Measurements from ENCODE around the gene CADM3.

CADM3 gene

DNA sequence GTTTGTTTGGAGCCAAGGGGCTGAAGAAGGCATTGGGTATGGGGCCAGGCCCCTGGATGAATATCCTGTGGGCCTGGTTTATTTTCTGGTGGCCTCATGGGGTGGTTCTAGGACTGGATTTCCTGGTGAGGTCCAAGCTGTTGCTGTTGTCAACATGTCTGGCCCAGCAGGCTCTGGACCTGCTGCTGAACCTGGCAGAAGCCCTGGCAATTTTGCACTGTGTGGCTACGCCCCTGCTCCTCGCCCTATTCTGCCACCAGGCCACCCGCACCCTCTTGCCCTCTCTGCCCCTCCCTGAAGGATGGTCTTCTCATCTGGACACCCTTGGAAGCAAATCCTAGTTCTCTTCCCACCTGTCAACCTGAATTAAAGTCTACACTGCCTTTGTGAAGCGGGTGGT is 34.7 kb downstream of the CADM3 start:
- DNase-seq (ENCODE audit: low read depth in 4 of 4, low spot score in 1 of 4), result no peak

DNA sequence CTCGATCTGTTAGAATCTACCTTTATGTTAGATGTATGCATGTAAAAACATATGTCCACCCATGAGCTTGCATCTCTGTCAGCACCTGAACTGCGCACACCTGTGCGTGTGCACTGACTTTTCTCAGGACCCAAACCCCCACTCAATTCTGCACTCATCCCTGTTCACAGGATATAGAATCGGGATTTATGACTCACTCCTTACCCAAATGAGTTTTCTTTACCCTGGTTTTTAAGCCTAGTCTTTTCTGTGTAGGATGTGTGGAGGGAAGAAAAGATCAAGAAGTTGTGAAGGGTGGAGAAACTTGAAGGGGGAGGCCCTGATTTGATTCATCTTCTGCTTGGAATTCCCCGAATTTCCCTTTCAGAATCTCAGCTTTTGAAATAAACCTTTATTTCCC is 35.7 kb downstream of the CADM3 start:
- DNase-seq (ENCODE audit: low read depth in 4 of 4, low spot score in 1 of 4), result no peak

DNA sequence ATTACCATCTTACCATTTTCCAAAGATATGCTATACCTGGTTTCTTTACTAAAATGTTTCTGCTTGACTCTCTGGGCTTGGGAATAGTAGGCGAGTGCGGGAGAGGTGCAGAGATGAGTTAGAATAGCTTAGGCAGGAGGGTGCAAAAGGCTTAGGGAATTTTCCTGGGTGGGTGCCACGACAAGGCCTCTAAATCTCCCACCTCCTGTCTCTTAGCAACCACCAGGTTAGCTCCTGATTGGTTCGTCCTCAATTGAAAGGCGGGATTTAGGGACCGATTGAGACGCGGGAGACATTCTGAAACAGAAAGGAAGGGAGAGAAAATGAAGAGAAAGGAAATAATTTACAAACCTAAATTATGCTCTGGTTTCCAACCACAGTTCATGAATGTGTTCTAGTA is 36.4 kb downstream of the CADM3 start:
- DNase-seq (ENCODE audit: low read depth in 4 of 4, low spot score in 1 of 4), result no peak

DNA sequence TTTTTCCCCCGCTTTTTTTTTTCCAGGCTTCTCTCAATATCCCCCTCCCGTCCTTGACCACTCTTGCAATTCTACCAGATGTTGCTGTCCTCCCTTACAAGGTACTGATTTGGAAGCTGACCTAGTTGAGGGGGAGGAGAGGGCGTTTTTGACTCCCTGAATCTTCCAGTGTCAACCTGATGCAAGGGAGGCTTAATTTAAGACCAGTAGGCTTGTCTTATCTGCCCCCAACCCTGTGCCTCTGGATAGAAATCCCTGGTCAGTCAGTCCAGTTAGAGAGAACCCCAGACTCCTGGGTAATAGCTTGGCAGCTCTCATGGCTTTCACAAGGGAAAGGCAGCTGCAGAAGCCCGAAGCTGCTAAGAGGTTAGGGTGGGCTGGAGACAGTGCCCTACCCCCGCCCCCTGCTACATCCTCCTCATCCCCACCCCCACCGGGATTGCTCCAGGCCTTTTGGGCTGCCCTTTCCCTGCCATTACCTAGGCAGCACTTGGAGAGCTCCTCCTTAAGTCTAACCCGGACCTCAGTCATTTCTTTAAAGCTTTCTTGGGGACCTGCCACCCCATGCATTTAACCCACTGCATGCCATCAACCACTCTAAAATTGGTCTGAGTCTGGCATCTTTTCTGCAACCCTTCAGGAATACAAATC is 36.9 kb downstream of the CADM3 start:
- no peak for DNase-seq (ENCODE audit: low read depth in 4 of 4, low spot score in 1 of 4)

DNA sequence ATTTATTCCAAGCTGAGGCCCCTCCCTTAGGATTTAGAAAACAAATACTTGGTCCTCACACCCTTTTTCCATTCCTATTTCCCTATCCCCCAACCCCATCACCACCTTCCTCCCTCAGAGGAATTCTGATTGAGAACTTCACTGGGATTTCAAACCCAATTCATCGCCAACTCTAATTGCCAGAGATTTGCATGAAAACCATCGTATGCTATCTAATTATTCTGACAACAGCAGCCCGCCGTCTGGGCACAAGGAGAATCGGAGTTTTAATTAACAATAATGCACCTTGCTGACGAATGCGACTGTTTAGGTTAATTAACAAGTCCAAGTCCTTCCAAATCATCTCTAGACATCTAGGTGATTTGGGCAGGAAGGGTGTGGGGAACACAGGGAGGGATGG is 37.6 kb downstream of the CADM3 start:
- DNase-seq (ENCODE audit: low read depth in 4 of 4, low spot score in 1 of 4), result no peak

DNA sequence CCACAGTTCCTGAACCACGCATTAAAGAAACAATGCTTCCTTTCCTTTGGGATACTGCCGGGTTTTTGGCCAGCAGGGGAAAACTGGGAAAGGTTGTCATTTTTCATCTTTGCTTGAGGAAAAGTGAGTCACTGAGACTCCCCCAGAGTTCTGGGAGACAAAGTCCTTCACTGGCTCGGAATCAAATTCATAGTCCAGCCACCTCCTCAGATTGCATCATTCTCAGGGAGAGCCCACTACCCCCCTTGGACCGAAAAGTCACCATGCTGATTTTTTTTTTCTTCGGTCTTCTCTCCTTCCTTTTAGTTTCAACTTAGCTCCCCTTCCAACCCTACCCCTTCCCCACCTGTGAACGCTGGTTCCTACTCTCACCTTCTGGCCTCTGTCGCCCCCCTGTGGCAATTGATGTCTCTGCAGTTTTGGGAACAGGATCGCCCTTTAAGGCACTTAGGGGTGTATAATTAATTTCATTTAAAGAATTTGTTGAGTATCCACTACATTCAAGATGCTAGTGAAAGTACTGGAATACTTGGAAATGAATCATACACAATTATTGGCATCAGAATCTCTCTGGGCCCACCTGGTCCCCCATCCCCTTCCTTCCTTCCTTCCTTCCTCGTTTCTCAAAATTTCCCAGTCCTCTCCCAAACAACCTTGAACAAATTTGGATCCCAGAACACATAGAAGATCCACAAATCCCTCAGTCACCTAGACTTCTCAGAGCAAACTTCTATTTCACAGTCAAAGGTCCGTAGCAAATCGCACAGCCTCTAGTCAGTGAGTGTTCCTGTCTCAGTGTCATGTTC is 40.1 kb downstream of the CADM3 start:
- peak; percentile 17 to 38 (median 30) for DNase-seq (ENCODE audit: low read depth in 4 of 4, low spot score in 1 of 4)

DNA sequence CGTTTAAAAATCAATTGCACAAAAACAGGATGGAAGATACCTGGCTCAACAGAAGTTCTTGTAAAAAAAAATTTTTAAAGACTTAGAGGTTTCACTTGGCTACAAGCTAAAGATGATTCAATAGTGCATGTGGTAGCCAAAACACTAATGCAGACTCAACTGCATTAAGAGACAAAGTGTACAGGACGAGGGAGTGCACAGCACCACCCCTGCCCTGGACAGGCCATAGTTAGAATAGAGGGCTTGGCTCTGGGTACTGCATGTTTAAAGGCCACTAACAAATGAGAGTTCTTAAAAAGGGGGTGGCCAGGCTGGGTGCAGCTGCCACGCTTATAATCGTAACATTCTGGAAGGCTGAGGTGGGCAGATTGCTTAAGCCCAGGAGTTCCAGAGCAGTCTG is 41.2 kb downstream of the CADM3 start:
- no peak for DNase-seq (ENCODE audit: low read depth in 4 of 4, low spot score in 1 of 4)

DNA sequence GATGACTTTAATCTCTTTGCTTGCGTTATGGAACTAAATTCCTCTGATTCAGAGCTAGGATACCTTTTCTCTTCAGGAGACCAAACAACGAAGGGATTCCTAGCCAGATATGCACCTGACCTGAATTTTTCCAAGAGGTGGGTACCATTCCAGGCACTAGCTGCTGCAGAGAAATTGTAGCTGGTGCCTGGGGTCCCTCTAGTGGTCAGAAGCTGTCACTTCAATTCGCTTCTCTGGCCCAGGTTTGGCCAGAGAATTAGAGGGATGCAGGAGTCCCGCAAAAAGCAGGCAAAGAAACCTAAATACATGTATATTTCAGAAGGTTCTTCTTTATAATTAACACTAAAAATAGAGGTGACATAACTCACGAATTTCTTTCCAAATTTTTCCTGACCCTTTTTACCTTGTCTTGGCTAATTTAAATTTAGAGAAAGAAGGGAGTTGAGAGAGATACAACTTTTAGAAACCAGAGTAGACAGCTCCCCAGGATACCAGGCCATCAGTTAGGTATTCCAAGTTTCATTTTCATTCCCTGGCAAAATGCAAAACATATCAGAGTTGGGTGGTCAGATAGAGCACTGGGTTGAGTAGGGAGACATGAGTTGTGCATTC is 42.8 kb downstream of the CADM3 start:
- DNase-seq (ENCODE audit: low read depth in 4 of 4, low spot score in 1 of 4), result peak in 2 of 4 experiments; percentile 17 to 31

DNA sequence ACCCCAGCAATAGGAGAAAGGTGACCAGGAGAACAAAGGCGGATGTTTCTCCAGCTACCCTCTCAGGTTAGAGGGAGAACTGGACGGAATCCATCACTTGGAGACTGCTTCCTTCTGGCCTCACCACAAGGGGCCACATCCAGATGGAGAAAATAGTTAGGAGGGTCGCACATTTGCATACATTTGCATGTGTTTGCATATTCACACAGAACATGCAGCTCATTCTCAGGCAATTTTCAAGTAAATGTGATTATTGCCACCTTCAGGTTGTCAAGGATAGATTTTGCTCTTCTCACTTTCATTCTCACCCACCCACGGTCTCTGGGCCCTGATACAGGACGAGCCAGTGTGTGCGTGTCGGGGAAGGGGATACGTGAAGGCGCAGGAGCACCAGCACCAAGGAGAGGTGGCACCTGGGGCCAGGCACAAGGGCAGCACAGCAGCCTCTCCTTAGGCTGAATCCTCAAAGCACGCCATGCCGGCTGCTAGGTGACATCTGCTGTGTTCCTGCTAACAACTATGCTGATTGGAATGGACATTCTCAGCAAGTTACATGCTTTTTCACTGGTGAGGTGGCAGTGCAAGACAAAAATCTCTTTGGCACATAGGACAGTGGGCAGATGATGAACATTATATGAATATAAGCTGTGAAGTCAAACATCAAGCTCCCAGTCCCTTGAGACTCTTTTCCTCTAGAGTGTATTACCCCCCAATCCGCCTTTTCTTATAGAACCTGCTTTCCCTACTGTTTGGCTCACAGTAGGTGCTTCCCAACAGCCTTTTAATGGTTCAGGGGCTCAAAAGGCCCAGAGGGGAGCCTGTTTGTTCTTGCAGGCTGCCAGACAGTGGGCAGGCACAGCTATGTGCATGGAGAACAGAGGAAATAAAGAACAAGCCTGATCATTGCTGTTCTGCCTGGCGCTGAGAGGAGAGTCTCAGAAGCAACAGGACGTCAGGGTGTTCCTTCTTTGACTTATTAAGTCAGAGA is 47.5 kb downstream of the CADM3 start:
- DNase-seq (ENCODE audit: low read depth in 4 of 4, low spot score in 1 of 4), result no peak

DNA sequence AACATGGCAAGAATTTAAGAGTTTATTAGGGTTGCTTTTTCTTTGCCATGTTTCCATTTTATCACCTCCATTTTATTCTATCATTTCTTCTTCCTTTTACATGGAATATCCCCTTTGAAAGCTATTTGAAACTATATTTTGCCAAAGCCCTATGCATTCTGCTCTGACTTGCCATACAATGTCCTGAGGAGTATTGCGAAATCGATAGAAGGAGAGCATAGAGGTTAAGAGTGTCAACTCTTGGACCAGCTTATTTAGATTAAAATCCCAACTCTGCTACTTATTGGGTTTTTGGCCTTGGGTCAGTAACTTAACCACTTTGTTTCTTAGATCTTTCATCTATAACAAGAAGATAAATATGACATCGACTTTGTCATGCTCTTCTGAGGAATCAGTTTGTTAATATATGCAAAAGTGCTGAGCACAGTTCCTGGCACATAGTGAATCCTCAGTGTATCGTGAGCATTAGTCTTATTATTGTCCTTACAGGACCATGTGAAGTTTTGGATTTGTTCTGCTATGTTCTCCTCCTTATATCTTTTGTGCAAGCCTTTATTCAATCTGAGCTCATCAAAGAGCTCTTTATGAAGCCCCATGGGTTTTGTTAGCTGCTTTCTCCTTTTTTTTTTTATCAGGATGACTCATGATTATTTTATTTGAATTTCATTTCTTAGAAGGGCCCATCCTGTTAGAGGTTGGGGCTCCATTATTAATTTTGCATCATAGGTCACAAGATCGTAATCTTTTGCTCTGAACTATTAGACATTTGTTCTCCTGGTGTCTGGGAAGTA is 50.9 kb downstream of the CADM3 start:
- no peak for DNase-seq (ENCODE audit: low read depth in 4 of 4, low spot score in 1 of 4)

DNA sequence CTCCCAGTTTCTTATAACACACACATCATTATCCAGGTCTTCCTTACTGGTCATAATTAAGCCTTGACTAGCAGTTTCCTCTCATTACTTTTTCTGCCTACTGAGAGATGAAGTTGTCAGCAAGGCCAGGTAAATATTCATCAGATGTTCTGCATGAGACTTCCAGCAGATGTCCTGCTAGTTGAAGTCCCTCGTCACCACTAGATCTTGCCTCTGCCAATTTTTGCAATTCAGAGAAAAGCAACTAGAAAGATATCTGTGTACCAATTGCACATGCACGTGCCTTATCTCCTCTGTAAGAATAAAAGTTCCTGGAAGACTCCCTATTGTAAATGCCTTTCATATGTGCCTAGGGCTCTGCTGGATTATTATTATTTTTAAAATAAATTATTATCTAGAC is 51.6 kb downstream of the CADM3 start:
- DNase-seq (ENCODE audit: low read depth in 4 of 4, low spot score in 1 of 4), result no peak

DNA sequence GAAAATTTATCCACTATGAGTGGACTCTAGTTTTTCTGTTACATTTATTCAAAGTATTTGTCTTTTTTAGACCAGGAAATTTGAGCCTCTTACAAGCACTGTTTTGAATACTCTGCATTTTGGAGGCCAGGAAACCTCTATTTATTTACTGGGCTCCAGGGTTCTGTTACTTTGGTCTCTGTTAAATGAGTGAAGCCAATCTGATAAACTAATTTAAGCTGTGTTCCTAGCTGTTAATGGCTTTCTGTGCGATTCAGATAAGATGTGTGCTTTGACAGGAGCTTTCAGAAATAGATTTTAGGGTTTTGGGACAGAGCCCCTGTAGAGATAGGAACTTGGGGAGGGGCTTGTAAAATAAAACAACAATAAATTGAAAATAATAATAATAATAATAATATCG is 57.1 kb downstream of the CADM3 start:
- DNase-seq (ENCODE audit: low read depth in 4 of 4, low spot score in 1 of 4), result no peak

DNA sequence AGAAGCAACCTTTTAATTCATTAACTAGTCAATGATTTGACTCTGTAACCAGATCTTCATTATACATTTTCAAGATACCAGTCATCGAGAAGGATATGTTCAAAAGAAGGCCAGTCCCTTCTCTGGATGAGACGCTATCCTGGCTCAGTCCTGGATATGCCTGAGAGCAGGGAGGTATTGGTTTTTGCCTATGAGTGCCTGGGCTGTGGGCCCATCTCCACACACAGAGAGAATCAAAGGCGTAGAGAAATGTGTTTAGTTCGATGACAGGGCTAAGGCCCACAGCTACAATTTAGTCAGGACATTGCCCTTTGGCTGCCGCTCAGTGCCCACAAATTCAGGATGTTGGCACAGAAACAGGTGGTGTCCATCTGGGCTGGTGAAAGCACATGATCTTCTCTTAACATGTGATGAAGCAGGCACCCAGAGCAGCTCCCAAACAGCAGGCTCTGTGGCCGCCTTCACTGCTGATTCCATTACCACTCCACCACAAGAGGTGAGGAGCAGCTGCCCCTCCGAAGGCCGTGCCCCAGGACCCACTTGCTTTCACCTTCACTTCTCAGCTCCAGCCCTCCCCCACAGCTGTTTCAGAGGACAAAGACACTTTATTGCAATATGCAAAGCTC is 58.0 kb downstream of the CADM3 start:
- DNase-seq (ENCODE audit: low read depth in 4 of 4, low spot score in 1 of 4), result no peak

DNA sequence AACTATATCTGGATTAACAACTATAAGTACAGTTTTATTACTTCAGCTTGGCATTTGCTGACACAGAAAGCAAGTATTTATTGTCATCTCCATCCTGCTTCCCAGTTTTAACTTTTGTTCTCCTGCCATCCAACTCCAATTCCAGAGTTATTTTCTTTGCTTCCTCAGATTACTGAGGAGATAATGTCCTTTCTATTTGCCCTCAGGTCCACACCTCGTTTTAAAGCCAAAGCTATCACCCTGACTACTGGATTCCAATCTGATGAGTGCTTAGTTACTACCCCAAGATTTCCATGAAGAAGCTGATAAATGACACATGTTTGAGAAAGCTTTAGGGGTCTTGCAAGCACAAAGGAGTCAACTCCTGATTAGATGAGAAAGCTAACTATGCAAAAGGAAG is 58.5 kb downstream of the CADM3 start:
- no peak for DNase-seq (ENCODE audit: low read depth in 4 of 4, low spot score in 1 of 4)

DNA sequence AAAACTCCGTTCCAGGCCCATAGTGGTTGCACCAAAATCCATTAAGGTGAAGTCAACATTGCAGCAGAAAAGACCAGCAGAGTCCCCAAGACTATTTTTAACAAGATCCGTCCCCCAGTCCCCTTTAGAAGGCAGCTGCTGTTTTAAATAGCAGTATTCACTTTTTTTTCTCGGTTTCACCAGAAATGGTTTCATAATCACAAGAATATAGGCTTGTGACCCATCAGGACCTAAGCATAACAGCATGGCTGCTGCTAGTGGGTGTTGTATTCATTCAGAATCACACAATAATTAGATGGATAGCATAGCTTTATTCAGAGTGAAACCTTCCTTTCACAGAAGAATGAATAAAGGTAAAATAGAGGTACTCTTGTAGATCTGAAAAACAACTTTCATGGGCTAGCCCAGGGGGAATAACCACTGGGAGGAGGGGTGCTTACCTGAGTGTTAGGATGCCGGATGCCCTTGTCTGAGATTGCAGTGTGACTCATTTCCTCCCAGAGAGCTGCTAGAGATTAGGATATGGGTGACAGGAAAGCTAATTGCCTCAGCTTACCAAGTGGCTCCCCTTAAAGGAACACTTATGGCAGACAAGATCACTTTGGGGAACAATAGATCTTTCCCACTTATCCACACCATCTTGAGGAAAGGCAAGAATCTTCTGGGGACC is 68.3 kb downstream of the CADM3 start:
- DNase-seq (ENCODE audit: low read depth in 4 of 4, low spot score in 1 of 4), result no peak

DNA sequence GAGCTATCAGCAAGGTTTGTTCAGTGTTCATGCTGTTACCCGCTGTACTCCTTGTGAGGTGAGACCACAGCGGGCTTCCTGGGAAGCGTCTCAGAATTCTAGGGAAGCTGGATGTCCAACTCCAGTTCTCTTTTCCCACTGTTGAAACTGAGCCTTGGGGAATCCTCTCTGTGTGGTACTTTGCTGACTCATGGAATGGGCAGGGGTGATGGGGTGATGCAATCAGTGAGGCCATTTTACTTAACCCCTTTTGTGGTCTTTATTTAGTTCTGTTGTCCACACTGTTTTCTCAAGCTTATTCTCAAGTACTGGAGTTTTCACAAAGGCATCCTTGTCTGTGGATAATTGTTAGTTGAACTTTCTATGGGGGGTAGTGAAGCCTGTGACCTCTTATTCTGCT is 75.9 kb downstream of the CADM3 start:
- no peak for DNase-seq (ENCODE audit: low read depth in 4 of 4, low spot score in 1 of 4)

DNA sequence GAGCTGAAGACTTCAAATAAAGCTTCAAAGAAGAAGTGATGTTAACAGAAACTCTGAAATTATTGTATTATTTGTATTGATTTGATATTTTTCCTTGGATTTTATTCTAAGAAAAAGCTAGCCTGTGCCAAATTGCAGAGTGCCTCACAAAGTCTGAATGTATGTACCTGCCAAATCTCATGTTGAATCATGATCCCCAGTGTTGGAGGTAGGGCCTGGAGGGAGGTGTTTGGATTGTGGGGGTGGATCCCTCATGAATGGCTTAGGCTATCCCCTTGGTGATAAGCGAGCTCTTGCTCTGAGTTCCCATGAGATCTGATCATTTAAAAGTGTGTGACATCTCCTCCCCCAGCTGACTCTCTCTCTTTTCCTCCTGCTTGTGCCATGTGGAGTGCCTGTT is 76.9 kb downstream of the CADM3 start:
- DNase-seq (ENCODE audit: low read depth in 4 of 4, low spot score in 1 of 4), result no peak

DNA sequence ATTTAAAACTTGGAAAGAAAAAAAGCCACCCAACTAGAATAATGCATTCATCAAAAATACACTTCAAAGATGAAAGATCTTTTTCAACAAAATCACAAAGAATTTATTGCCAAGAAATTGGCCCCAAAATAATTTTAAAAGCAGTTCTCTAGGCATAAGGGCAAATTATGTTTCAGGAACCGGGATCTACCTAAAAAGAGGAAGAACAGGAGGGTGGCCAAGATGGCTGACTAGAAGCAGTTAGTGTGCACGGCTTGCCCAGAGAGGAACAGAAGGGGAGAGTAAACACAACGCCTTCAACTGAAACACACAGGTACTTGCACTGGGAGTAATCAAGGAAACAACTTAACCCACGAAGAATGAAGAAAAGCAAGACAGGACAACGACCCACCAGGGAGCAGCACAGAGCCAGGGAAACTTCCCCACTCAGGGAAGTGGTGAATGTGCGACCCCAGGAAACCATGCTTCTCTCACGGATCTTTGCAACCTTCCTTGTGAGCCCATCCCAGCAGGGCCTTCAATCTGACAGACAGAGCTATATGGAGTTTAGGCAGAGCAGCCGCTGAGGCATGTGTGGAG is 79.3 kb downstream of the CADM3 start:
- no peak for DNase-seq (ENCODE audit: low read depth in 4 of 4, low spot score in 1 of 4)
